HG02763 (cell line): Measurements from ENCODE around the gene KIAA1549.
A peak's percentile ranks its signal among the peaks of the same experiment; 100 is the strongest.
"Not testable (repeated sequence)": the region's sequence is repeated elsewhere in the genome, so short reads cannot be mapped to it uniquely, and the experiment has no call there.

Experiments used
- ATAC-seq: cut with Tn5 transposase; IDR thresholded peaks from one replicate; pipeline ENCODE4 v1.9.1; 2021; ENCODE audit warnings: mild to moderate bottlenecking, moderate library complexity; ENCODE audit not compliant: unreplicated experiment

The KIAA1549 gene

DNA sequence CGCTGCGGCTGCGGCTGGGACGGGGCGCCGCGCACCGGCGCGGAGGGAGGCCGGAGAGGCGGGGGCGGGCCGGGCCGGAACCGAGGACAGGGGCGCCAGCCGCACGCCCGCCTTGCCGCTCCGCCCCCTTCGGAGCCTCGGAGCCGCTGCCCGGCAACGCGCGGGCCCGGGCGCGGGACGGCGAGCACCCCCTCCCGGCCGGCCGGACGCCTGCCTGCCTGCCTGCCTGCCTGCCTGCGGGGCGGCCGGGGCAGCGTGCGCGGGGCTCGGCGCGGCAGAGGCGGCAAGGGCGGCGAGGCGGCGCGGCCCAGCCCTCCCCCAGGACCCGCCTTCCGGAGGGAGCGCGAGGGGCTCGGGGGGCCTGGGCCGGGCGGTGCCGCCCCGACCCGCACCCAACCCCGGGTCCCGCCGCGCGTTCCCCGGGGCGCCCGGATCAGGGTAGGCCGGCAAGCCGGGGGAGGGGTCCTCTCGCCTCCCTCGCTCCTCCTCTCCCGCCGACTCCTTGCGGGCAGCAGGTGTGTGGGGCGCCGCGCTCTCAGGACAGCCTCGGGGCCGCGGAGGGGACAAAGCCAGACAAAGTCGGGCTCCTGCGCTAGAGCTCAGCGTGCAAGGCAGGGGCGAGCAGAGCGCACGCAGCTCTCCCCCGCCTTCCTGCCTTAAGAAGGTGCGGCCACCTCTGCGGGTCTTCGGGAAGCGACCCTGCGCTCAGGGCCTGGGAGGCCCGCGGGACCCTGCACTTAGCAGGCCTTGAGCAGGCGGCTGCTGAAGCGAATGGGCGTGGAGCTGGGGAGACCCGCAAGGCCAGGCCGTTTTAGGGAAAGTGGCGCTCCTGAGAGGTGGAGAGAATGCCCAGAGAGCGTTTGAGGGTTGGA is at the start of gene KIAA1549:
KIAA1549 (minus strand) TSS at position 58 of the 872 bp plus-strand sequence. CDS start 120 bp downstream, outside the sequence.
- peak; percentile 86 for ATAC-seq

GRCh38 chr7:139029353-139029752 is 48.2 kb upstream of the KIAA1549 start:
- no peak for ATAC-seq

DNA sequence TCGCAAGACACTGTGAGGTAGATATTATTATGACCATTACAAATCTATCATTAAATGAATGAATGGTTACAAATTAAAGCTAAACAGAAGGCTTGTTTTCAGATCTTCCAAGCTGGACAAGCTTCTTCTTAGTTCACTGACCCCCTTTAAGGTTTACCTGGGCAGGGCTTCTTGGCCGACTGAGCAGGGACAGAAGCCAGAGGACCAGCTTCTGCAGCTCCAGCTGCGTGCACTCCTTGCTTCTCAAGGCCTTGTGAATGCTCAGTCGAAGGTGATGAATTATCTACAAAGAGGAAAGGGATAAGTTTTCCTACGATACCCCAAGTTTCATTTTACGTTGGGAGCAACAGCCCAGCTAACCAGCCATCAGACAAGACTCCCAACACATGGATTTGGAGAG is 45.4 kb upstream of the KIAA1549 start:
- no peak for ATAC-seq

GRCh38 chr7:139025861-139026260 is 44.7 kb upstream of the KIAA1549 start:
- not testable (repeated sequence) for ATAC-seq

- no peak for ATAC-seq
These were observed 41.9 kb upstream of the KIAA1549 start for GRCh38 chr7:139023076-139023475.

DNA sequence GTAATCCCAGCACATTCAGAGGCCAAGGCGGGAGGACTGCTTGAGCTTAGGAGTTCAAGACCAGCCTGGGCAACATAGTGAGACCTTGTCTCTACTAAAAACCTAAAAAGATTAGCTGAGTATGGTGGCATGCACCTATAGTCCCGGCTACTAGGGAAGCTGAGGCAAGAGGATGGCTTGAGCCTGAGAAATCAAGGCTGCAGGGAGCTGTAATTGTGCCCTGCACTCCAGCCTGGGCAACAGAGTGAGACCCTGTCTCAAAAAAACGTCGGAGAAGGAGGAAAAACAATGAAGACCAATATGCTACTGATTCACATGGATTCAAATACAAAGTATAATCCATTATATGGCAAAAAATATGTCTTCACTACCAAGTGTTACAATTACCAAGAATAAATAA is 41.1 kb upstream of the KIAA1549 start:
- ATAC-seq, result no peak

- ATAC-seq, result no peak
These were observed 37.7 kb upstream of the KIAA1549 start for GRCh38 chr7:139018910-139019309.

DNA sequence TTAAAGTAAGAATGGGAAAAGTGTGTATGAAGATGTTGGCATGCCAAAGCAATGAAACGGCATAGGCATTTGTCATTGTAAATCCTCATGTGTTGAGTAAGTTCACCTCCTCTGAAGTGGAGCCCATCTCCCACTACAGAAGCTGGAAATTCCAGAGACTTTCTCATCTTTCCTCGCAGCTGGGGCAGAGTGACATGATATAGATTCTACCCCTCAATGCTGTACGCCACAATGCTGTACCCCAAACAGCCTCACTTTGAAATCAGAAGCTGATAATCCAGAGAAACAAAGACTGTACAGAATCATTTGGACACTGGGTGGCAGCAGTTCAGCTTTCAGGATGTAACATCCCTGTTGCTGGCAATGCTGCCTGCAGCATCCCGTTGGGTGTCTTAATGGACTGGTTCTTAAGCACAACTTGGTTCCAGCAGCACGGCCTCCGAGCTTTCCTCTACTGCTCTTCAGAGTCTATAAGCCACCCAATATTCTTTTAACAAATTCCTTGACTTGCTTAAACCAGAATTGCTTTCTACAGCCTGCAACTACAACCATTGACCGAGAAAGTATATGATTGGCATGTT is 35.8 kb upstream of the KIAA1549 start:
- peak; percentile 60 for ATAC-seq

DNA sequence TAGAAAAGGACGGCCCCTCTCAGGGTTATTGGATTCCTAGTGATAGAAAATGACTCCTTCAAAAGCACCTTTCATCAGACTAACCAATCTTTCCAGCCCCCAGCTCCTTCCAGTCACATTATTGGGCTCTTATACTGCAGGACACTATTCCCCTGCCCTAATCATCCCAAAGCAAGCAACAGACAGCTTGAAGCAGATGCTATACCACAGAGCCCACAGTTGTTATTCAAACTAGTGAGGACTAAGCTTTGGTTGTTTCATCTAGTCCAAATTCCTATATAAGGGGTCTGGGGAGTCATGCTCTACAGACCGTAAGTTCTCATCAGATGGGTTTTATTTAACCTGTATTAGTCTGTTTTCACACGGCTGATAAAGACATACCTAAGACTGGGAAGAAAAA is 30.2 kb upstream of the KIAA1549 start:
- no peak for ATAC-seq

- no peak for ATAC-seq
These were observed 23.3 kb upstream of the KIAA1549 start for GRCh38 chr7:139004321-139005090.

- ATAC-seq, result no peak
These were observed 18.2 kb upstream of the KIAA1549 start for GRCh38 chr7:138999414-138999813.

GRCh38 chr7:138992052-138992531 is 10.9 kb upstream of the KIAA1549 start:
- no peak for ATAC-seq

DNA sequence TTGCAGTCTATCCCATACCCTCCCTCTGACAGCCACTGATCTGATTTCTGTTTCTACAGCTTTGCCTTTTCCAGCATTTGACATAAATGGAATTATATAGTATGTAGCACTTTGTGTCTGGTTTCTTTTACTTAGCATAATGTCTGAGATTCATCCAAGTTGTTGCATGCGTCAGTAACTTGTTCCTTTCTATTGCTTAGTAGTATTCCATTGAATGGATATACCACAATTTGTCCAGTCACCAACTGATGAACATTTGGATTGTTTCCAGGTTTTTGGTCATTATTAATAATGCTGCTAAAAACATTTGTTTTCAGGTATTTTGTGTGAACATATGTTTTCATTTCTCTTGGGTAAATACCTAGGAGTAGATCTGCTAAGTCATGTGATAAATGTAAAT is 6.5 kb upstream of the KIAA1549 start:
- ATAC-seq, result no peak

GRCh38 chr7:138982204-138982623 is 1.0 kb upstream of the KIAA1549 start:
- no peak for ATAC-seq

- ATAC-seq, result peak; percentile 40
These were observed 462 bp downstream of the KIAA1549 start for GRCh38 chr7:138980563-138981291.

GRCh38 chr7:138979988-138980562 is 1.1 kb downstream of the KIAA1549 start:
- ATAC-seq, result no peak

DNA sequence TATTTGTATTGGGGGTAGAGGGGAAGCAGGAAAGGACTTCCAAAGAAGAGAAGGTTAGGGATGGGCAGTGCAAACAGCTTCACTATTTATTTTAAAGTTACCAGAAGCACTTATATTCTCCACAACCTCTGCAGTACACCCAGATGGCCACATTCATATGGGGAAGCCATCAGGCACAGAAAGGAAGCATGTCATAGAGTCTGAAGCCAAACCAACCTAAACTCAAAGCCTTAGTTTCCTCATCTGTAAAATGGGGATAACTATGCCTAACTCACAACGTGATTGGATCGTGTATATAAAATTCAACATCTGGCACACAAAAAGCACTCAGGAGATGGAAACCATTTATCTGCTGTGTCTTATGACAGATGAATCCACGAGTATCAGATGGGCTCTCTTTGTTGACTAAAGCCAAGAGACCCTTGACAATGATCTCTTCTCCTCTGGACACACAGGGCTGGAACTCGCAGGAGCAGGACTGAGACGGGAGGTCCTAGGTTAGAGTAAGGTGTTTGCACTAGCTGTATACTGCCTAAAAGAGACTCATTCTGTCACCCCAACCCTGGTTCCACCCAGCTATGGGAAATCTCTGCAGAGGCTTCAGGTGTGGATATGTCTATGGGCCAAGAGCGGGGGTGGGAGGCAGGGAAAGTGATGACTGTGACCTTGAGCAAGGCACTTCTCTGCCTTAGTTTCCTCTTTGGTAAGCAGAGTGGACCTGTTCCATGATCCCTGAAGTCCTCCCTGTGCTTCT is 1.8 kb downstream of the KIAA1549 start:
- no peak for ATAC-seq

- ATAC-seq, result no peak
These were observed 2.5 kb downstream of the KIAA1549 start for GRCh38 chr7:138978541-138979184.

DNA sequence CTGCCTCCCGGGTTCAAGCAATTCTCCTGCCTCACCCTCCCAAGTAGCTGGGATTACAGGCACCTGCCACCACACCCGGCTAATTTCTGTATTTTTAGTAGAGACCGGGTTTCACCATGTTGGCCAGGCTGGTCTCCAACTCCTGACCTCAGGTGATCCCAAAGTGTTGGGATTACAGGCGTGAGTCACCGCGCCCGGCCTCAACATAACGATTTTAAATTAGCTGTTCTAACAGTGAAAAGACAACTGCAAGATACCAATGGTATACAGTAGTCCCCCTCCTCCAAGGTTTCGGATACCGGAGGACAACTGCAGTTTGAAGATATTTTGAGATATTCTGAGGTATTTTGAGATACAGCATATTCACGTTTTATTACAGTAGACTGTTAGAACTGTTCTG is 5.0 kb downstream of the KIAA1549 start:
- ATAC-seq, result not testable (repeated sequence)
